ENCODE measurements around the gene CDC42BPB. TPM values are rescaled to one million over a fixed set of nuclear protein-coding genes. Genes with fewer than 3 reads are reported as not detected.

The CDC42BPB gene
- total RNA-seq, 1 experiment from 2014 or later, result 82.7 TPM

DNA sequence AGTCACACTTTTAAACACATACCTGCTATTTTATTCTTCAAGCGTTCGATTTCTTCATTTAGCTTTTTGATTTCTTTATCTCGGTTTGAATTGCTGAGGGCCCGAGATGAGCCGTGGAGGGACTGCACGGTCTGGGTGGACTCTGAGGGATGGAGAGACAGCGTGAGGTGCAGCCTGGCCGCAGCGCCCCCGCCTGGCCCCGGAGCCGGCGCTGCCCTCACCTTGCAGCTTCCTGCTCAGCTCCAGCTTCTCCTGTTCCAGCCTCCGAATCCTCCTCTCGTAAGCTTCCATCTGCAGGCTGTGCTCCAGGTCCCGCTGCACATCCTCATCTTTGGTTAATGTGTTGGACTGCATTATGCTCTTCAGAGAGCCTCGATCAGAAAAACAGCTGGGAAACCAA is 81.7 kb downstream of the CDC42BPB start:
- no peaks in the 10 kb centered on the region for H3K4me1 Mint-ChIP-seq (ENCODE audit: insufficient read depth, unreplicated experiment)

DNA sequence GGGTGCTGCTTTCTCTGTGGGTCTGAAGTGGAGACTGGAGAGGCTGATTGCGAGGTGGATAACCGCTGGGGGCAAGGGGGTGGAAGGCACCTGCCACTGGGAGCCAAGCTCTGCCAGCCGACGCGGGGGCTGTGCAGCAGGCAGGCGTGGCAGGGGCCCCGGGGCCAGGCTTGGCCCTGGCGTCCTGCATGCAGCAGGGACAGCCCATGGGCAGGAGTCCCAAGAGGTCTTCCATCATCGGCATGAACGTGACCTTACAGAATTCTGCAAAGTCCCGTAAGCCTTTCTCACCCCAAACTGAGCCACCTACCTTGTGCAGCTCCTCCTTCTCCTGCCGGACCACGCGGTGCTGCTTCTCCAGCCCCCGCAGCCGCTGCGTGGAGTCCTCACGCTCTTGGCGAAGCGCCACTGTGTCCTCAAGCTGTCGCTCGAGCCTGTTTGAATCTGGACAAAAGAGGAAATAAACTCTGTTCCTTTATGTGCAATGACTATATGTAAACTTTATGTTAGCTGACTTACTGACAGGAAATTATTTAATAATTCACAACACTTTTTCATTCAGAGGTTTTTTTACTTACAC is 83.6 kb downstream of the CDC42BPB start:
- ChIA-PET POLR2A (interaction anchor here (0.6 to 3.0 kb wide), 2 partner anchors 13 to 113 kb away, joined by 3 to 8 read pairs; no protein-coding TSS in a partner anchor), CTCF (no interaction called here)
- intact Hi-C loops (cut with micrococcal nuclease), result no loop called here
- Mint-ChIP-seq H3K4me3 (ENCODE audit: unreplicated experiment) (no peak overlapping the region), H3K36me3 (ENCODE audit: insufficient read depth, unreplicated experiment) (peaks cover 95% of the 10 kb centered on the region), H3K9me3 (ENCODE audit: unreplicated experiment) (no peaks in the 10 kb centered on the region), H3K4me1 (ENCODE audit: insufficient read depth, unreplicated experiment) (no peaks in the 10 kb centered on the region), H3K27ac (ENCODE audit: low read depth, unreplicated experiment) (no peak overlapping the region), H3K27me3 (ENCODE audit: insufficient read depth, unreplicated experiment) (no peaks in the 10 kb centered on the region)
- TF ChIP-seq, protein P1, sequence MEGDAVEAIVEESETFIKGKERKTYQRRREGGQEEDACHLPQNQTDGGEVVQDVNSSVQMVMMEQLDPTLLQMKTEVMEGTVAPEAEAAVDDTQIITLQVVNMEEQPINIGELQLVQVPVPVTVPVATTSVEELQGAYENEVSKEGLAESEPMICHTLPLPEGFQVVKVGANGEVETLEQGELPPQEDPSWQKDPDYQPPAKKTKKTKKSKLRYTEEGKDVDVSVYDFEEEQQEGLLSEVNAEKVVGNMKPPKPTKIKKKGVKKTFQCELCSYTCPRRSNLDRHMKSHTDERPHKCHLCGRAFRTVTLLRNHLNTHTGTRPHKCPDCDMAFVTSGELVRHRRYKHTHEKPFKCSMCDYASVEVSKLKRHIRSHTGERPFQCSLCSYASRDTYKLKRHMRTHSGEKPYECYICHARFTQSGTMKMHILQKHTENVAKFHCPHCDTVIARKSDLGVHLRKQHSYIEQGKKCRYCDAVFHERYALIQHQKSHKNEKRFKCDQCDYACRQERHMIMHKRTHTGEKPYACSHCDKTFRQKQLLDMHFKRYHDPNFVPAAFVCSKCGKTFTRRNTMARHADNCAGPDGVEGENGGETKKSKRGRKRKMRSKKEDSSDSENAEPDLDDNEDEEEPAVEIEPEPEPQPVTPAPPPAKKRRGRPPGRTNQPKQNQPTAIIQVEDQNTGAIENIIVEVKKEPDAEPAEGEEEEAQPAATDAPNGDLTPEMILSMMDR (IDR thresholded peaks at IDR 0.05; ENCODE audit: unreplicated experiment), result no peak
- no TSS peak for BruUV-seq (replicated peaks)
- no peak for DNase-seq (ENCODE audit: unreplicated experiment)

More for the DNA sequence above, 81.7 kb downstream of the CDC42BPB start:
- Mint-ChIP-seq H3K4me3 (ENCODE audit: unreplicated experiment) (no peak overlapping the region), H3K9me3 (ENCODE audit: unreplicated experiment) (no peaks in the 10 kb centered on the region), H3K27me3 (ENCODE audit: insufficient read depth, unreplicated experiment) (no peaks in the 10 kb centered on the region), H3K27ac (ENCODE audit: low read depth, unreplicated experiment) (no peak overlapping the region), H3K36me3 (ENCODE audit: insufficient read depth, unreplicated experiment) (peaks cover 95% of the 10 kb centered on the region)
- intact Hi-C loops (cut with micrococcal nuclease), result no loop called here
- BruUV-seq (replicated peaks), result no TSS peak
- TF ChIP-seq, protein P1 (IDR thresholded peaks at IDR 0.05; ENCODE audit: unreplicated experiment), result no peak
- ChIA-PET CTCF (interaction anchor here (0.6 to 1.2 kb wide), 3 partner anchors 99 to 210 kb away, joined by 3 read pairs; no protein-coding TSS in a partner anchor), POLR2A (interaction anchor here (3.0 kb wide), 1 partner anchor 11 kb away, joined by 8 read pairs; no protein-coding TSS in a partner anchor)
- no peak for DNase-seq (ENCODE audit: unreplicated experiment)

DNA sequence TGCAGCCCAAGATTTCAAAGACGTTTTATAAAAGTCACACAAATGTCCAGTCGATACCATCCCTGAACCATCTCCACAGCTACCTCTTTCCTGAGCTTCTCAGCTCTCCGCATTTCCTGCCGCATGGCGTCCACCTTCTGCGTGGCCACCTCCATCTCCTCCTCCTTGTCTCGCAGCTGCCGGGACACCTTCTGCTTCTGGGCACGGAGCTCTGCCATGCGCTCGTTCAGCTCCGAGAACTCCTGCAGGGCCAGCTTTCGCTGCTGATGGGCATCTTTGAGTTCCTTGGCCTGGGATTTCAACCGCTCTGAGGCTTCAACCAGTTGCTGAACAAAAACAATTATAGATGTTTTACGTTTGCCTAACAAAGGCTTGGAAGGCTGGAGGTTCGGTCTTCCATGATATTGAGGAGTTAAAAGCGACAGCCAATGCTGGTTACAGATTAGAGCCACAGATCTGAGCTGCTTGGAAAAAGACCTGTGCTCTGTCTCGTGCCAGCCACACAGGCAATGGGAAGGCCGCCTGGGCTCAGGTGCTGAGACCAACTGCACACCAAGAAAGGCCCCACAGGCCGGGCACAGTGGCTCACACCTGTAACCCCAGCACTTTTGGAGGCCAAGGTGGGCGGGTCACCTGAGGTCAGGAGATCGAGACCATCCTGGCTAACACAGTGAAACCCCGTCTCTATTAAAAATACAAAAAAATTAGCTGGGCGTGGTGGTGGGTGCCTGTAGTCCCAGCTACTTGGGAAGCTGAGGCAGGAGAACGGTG is 85.3 kb downstream of the CDC42BPB start:
- no peaks in the 10 kb centered on the region for H3K4me1 Mint-ChIP-seq (ENCODE audit: insufficient read depth, unreplicated experiment)
- POLR2A ChIA-PET, result no interaction called here
- intact Hi-C loops (cut with micrococcal nuclease), result no loop called here

DNA sequence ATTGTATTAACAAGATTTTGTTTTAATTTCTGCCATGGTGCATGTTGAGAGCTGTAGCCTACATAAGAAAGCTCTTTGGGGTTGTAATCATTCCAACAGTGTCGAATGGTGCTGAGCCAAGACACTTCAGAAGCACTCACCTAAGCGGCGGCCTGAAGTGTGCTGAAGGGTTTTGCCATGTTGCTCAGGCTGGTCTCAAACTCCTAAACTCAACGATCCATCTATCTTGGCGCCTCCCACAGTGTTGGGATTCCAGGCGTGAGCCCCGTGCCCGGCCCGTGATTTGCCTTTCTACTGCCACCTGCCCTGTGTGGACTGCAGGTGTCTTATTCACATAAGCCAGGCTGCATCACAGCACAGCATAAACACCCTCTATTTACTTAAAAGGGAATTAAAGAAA is 86.0 kb downstream of the CDC42BPB start:
- TF ChIP-seq, protein P1 (IDR thresholded peaks at IDR 0.05; ENCODE audit: unreplicated experiment), result no peak
- no peak overlapping the region for H3K4me3 Mint-ChIP-seq (ENCODE audit: unreplicated experiment)
- intact Hi-C loops (cut with micrococcal nuclease), result no loop called here
- H3K4me1 Mint-ChIP-seq (ENCODE audit: insufficient read depth, unreplicated experiment), result no peaks in the 10 kb centered on the region
- CTCF ChIA-PET, result interaction anchor here (1.2 kb wide), 1 partner anchor 197 kb away, joined by 3 read pairs; no protein-coding TSS in a partner anchor
- H3K9me3 Mint-ChIP-seq (ENCODE audit: unreplicated experiment), result no peaks in the 10 kb centered on the region
- no peak overlapping the region for H3K27ac Mint-ChIP-seq (ENCODE audit: low read depth, unreplicated experiment)
- DNase-seq (ENCODE audit: unreplicated experiment), result no peak
- H3K27me3 Mint-ChIP-seq (ENCODE audit: insufficient read depth, unreplicated experiment), result no peaks in the 10 kb centered on the region
- POLR2A ChIA-PET, result interaction anchor here (0.7 kb wide), 1 partner anchor 272 kb away, joined by 3 read pairs; no protein-coding TSS in a partner anchor
- H3K36me3 Mint-ChIP-seq (ENCODE audit: insufficient read depth, unreplicated experiment), result peaks cover 94% of the 10 kb centered on the region
- no TSS peak for BruUV-seq (replicated peaks)

More for the DNA sequence above, 85.3 kb downstream of the CDC42BPB start:
- no peaks in the 10 kb centered on the region for H3K27me3 Mint-ChIP-seq (ENCODE audit: insufficient read depth, unreplicated experiment)
- BruUV-seq (replicated peaks), result no TSS peak
- no peak overlapping the region for H3K4me3 Mint-ChIP-seq (ENCODE audit: unreplicated experiment)
- H3K27ac Mint-ChIP-seq (ENCODE audit: low read depth, unreplicated experiment), result no peak overlapping the region
- DNase-seq (ENCODE audit: unreplicated experiment), result no peak
- TF ChIP-seq, protein P1 (IDR thresholded peaks at IDR 0.05; ENCODE audit: unreplicated experiment), result no peak
- H3K9me3 Mint-ChIP-seq (ENCODE audit: unreplicated experiment), result no peaks in the 10 kb centered on the region
- H3K36me3 Mint-ChIP-seq (ENCODE audit: insufficient read depth, unreplicated experiment), result peaks cover 95% of the 10 kb centered on the region
- CTCF ChIA-PET, result interaction anchor here (0.6 to 1.2 kb wide), 2 partner anchors 81 to 197 kb away, joined by 3 read pairs; no protein-coding TSS in a partner anchor

Measured in MCF 10A (cell line).